HepG2 (cell line): ENCODE results near the gene BICDL2. TPM values are rescaled to one million over a fixed set of nuclear protein-coding genes. Genes with fewer than 3 reads are reported as not detected.

Experiments
- AGO1 ChIP-seq: fragments of 200-400 bp; formaldehyde crosslinking; IDR thresholded peaks from 2 replicates; pipeline ENCODE4 v1.6.1; 2017; ENCODE audit warnings: mild to moderate bottlenecking, low read depth, low read length, moderate library complexity; ENCODE audit not compliant: poor library complexity, severe bottlenecking
- HNRNPLL ChIP-seq: fragments of 200-400 bp; formaldehyde crosslinking; IDR thresholded peaks from 2 replicates; pipeline ENCODE4 v1.6.1; 2017; ENCODE audit warnings: mild to moderate bottlenecking, low read depth, low read length; ENCODE audit not compliant: poor library complexity, severe bottlenecking
- HOXA7 ChIP-seq: sonication (generic); formaldehyde crosslinking; IDR thresholded peaks from 2 replicates; pipeline ENCODE4 v1.8.1; 2022; ENCODE audit warnings: mild to moderate bottlenecking, missing genetic modification reagents, moderate library complexity
- MLX ChIP-seq: IDR thresholded peaks from 2 replicates; pipeline ENCODE4 v1.6.1; 2016
- NR2F1 ChIP-seq, 2 experiments: fragments of 450-650 bp in 1 of 2; formaldehyde crosslinking in 1 of 2; IDR thresholded peaks; 2 replicates each; pipeline versions ENCODE4 v1.5.0 to v1.6.1; 2016 to 2020; ENCODE audit warnings: mild to moderate bottlenecking in 1 of 2, missing compliant biosample characterization in 1 of 2, missing genetic modification reagents in 1 of 2, moderate library complexity in 1 of 2
- PBX2 ChIP-seq: IDR thresholded peaks from 2 replicates; pipeline ENCODE4 v1.6.1; 2016; ENCODE audit warnings: control low read depth
- POLR2A ChIP-seq, 2 experiments: IDR thresholded peaks; 2 replicates each; pipeline ENCODE4 v1.6.1; 2011; ENCODE audit warnings: low read depth in 2 of 2, low read length in 2 of 2, mild to moderate bottlenecking in 1 of 2, moderate library complexity in 1 of 2; ENCODE audit not compliant: insufficient read depth in 1 of 2
- RBFOX2 ChIP-seq: fragments of 200-400 bp; formaldehyde crosslinking; IDR thresholded peaks from 2 replicates; pipeline ENCODE4 v1.6.1; 2017; ENCODE audit warnings: low read depth, mild to moderate bottlenecking, low read length
- TFDP1 ChIP-seq: IDR thresholded peaks from 2 replicates; pipeline ENCODE4 v1.6.1; 2016; ENCODE audit warnings: missing compliant biosample characterization, missing genetic modification reagents, borderline replicate concordance
- ZBTB1 ChIP-seq: sonication (generic); formaldehyde crosslinking; IDR thresholded peaks from 2 replicates; pipeline ENCODE4 v1.4.0; 2020; ENCODE audit warnings: missing genetic modification reagents, borderline replicate concordance
- ZBTB14 ChIP-seq: sonication (generic); formaldehyde crosslinking; IDR thresholded peaks from 2 replicates; pipeline ENCODE4 v1.4.0; 2020; ENCODE audit warnings: missing genetic modification reagents
- ZBTB38 ChIP-seq: sonication (generic); formaldehyde crosslinking; IDR thresholded peaks from 2 replicates; pipeline ENCODE4 v1.5.1; 2020; ENCODE audit warnings: mild to moderate bottlenecking, missing genetic modification reagents
- ZFP82 ChIP-seq: sonication (generic); formaldehyde crosslinking; IDR thresholded peaks from 2 replicates; pipeline ENCODE4 v1.5.1; 2020; ENCODE audit warnings: mild to moderate bottlenecking, missing genetic modification reagents, borderline replicate concordance
- ZNF672 ChIP-seq: sonication (generic); formaldehyde crosslinking; IDR thresholded peaks from 2 replicates; pipeline ENCODE4 v1.8.1; 2022; ENCODE audit warnings: missing genetic modification reagents
- ZNF800 ChIP-seq: sonication (generic); formaldehyde crosslinking; IDR thresholded peaks from 2 replicates; pipeline ENCODE4 v1.4.0; 2020; ENCODE audit warnings: missing genetic modification reagents
- ZSCAN21 ChIP-seq: sonication (generic); formaldehyde crosslinking; IDR thresholded peaks from 2 replicates; pipeline ENCODE4 v1.8.0; 2022; ENCODE audit warnings: mild to moderate bottlenecking, missing genetic modification reagents, moderate library complexity, borderline replicate concordance
- polyA plus RNA-seq, 8 experiments: library from polyadenylated mRNA; depleted of rRNA in 3 of 8; stranded (reverse) in 7 of 8; unstranded in 1 of 8; fragments of >200 nt; fragmentation: Illumina TruSeq in 4 of 8; extraction: Trizol in 4 of 8; gene quantifications; 2 replicates each; pipeline versions ENCODE4 v1.2.1 to v1.2.3, GENCODE V29; 2011 to 2016; ENCODE audit warnings: low read depth in 4 of 8, missing spikeins in 1 of 8, mixed read lengths in 1 of 8; ENCODE audit not compliant: insufficient read depth in 1 of 8
- total RNA-seq, 5 experiments: library from RNA; depleted of rRNA; stranded (reverse); fragments of >200 nt; fragmentation: Illumina TruSeq; extraction: Trizol; gene quantifications; 2 replicates each; pipeline ENCODE4 v1.2.3, GENCODE V29; 2016; ENCODE audit warnings: low read depth in 1 of 5

Gene BICDL2
- total and polyA plus RNA-seq, 2 of the 13 experiments (the other 11 are each of a cell fraction or from before 2014, with no cell fraction given), result 0.12 TPM; not detected in 1

GRCh38 chr16:3029491-3030221 is 7.1 kb downstream of the BICDL2 start (continued):
- TF ChIP-seq ZNF800 (CRISPR knock-in tag) (peak; percentile 86), POLR2A (IDR thresholded peaks at IDR 0.05; ENCODE audit: insufficient read depth in 1 of 2, low read depth in 2 of 2, low read length in 2 of 2) (peak; percentile 14 to 49; a peak in 2 of 4 replicates), ZSCAN21 (0 out of 2 replicates have a peak, but pooled peaks have one; percentile 52), ZBTB1 (0 out of 2 replicates have a peak, but pooled peaks have one; percentile 52), AGO1 (peak; percentile 87), HOXA7 (CRISPR knock-in tag) (no peak), PBX2 (CRISPR knock-in tag) (no peak), ZBTB38 (CRISPR knock-in tag) (0 out of 2 replicates have a peak, but pooled peaks have one; percentile 37), HNRNPLL (peak; percentile 66), ZFP82 (CRISPR knock-in tag) (no peak), NR2F1 (CRISPR knock-in tag; IDR thresholded peaks at IDR 0.05) (0 out of 4 replicates have a peak, but pooled peaks of 1 of the 2 experiments have one; percentile 4), ZBTB14 (peak; percentile 56; the same call in 1 of the 2 replicates), MLX (CRISPR knock-in tag) (no peak), RBFOX2 (peak; percentile 56), TFDP1 (CRISPR knock-in tag) (peak; percentile 39; the same call in 1 of the 2 replicates), ZNF672 (CRISPR knock-in tag) (no peak)
